Astrocyte of the spinal cord (primary cell): ENCODE measurements around the gene CD3E.

ENCODE experiments used
- DNase-seq: peaks from one replicate; pipeline ENCODE4 v3.0.0; 2011; ENCODE audit warnings: low read depth, low spot score
- H3K4me3 ChIP-seq: 2 replicates; pipeline ENCODE4 v1.5.1; 2011; ENCODE audit warnings: low read depth, mild to moderate bottlenecking, low read length, moderate library complexity
- in situ Hi-C: cut with HindIII; loops from 2 replicates; pipeline ENCODE4 v1.10.0; 2017; ENCODE audit warnings: low sequenced_read_pairs
- TF ChIP-seq, protein P1 (sequence below): IDR thresholded peaks from 2 replicates; pipeline ENCODE4 v1.5.1; 2012; ENCODE audit warnings: low read depth, mild to moderate bottlenecking, low read length, inconsistent platforms

Gene CD3E

GRCh38 chr11:118264569-118265465 is 39.7 kb upstream of the CD3E start:
- TF ChIP-seq, protein P1, sequence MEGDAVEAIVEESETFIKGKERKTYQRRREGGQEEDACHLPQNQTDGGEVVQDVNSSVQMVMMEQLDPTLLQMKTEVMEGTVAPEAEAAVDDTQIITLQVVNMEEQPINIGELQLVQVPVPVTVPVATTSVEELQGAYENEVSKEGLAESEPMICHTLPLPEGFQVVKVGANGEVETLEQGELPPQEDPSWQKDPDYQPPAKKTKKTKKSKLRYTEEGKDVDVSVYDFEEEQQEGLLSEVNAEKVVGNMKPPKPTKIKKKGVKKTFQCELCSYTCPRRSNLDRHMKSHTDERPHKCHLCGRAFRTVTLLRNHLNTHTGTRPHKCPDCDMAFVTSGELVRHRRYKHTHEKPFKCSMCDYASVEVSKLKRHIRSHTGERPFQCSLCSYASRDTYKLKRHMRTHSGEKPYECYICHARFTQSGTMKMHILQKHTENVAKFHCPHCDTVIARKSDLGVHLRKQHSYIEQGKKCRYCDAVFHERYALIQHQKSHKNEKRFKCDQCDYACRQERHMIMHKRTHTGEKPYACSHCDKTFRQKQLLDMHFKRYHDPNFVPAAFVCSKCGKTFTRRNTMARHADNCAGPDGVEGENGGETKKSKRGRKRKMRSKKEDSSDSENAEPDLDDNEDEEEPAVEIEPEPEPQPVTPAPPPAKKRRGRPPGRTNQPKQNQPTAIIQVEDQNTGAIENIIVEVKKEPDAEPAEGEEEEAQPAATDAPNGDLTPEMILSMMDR: no peak
- no peak for DNase-seq
- in situ Hi-C loops: no loop called here
- no peak overlapping the region for H3K4me3 ChIP-seq

DNA sequence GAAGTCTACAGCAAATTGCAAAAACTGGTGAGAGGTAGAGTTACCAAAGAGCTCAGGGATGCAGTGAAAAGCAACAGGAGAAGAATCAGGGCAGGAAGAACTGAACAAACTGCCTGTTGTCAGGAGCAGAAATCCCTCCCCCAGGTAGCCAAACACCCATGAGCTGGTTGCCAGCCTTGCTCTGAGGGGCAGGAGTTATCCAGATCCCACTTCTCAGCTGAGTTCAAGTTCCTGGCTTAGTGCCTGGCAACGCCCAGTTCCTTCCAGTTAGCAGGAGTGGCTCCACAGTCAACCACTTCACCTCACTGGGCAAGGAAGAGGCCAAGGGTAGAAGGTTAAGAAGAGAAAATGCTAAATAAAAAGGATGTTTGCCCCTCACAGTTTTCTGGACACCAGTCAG is 38.6 kb upstream of the CD3E start:
- in situ Hi-C loops: no loop called here
- TF ChIP-seq, protein P1: no peak
- no peak for DNase-seq
- H3K4me3 ChIP-seq: no peak overlapping the region

DNA sequence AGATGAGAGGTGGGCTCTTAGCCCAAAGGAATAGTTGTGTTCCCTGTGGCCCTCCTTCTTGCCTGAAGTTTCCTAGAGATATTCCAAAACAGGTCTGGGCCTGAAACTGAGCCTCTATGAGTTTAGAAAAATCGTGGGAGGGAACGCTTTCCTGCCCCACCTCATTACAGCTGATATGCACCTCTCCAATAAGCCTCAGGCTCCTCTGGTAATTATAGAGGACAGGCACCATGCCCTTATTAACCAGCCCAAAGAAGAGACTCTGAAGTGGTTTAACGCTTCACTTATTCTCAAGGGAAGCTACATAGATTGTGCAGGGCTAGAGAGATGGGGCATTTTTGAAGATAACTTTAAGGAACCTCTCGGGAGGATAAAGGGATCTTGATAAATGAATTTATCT is 37.0 kb upstream of the CD3E start:
- in situ Hi-C loops: no loop called here
- no peak for DNase-seq
- TF ChIP-seq, protein P1: no peak
- no peak overlapping the region for H3K4me3 ChIP-seq

- TF ChIP-seq, protein P1: no peak
- DNase-seq: no peak
- in situ Hi-C loops: no loop called here
- H3K4me3 ChIP-seq: no peak overlapping the region
Measured at GRCh38 chr11:118272001-118272400, 32.5 kb upstream of the CD3E start.

- no peak for DNase-seq
- TF ChIP-seq, protein P1: no peak
- in situ Hi-C loops: no loop called here
- no peak overlapping the region for H3K4me3 ChIP-seq
Measured at GRCh38 chr11:118274186-118274585, 30.3 kb upstream of the CD3E start.

DNA sequence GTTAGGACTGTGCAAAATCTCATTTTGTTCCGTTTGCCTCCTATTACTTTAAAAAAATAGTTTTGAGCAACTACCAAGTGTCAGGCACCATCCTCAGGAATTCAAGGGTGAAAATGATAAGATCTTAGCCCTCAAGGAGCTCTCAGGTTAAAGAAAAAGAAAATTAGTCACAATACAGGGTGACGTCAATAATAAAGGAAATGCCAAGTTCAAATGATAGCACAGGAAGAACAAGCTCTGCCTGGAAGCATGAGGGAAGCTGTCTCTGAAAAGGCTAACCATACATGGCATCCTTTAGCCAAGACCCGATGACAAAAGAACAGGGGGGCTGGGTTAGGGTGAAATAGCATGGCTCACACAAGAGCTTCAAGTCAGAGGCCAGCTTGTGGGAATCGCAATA is 29.4 kb upstream of the CD3E start:
- no peak overlapping the region for H3K4me3 ChIP-seq
- in situ Hi-C loops: no loop called here
- DNase-seq: no peak
- TF ChIP-seq, protein P1: no peak
